ENCODE measurements around the gene RICTOR.
A peak's percentile ranks its signal among the peaks of the same experiment; 100 is the strongest.
"Not testable (repeated sequence)": the region's sequence is repeated elsewhere in the genome, so short reads cannot be mapped to it uniquely, and the experiment has no call there.

The RICTOR gene

GRCh38 chr5:39055027-39055767, 19.0 kb downstream of the RICTOR start:
- DNase-seq, result no peak

- DNase-seq, result no peak
Observed at GRCh38 chr5:39053189-39053588, 21.0 kb downstream of the RICTOR start.

- no peak for DNase-seq
Observed at GRCh38 chr5:39052141-39052540, 22.1 kb downstream of the RICTOR start.

- no peak for DNase-seq
Observed at GRCh38 chr5:39049315-39049714, 24.9 kb downstream of the RICTOR start.

GRCh38 chr5:39040875-39041274, 33.3 kb downstream of the RICTOR start:
- DNase-seq, result peak; percentile 43

GRCh38 chr5:39034493-39034892, 39.7 kb downstream of the RICTOR start:
- not testable (repeated sequence) for DNase-seq

- DNase-seq, result no peak
Observed at GRCh38 chr5:39031041-39031440, 43.2 kb downstream of the RICTOR start.

GRCh38 chr5:39025456-39025855, 48.7 kb downstream of the RICTOR start:
- no peak for DNase-seq

- no peak for DNase-seq
Observed at GRCh38 chr5:39024884-39025283, 49.3 kb downstream of the RICTOR start.

- no peak for DNase-seq
Observed at GRCh38 chr5:39024005-39024404, 50.2 kb downstream of the RICTOR start.

GRCh38 chr5:39023121-39023520, 51.1 kb downstream of the RICTOR start:
- no peak for DNase-seq

- no peak for DNase-seq
Observed at GRCh38 chr5:39022151-39022550, 52.0 kb downstream of the RICTOR start.

- DNase-seq, result no peak
Observed at GRCh38 chr5:39021413-39021812, 52.8 kb downstream of the RICTOR start.

GRCh38 chr5:39020458-39020857, 53.7 kb downstream of the RICTOR start:
- no peak for DNase-seq

- no peak for DNase-seq
Observed at GRCh38 chr5:39019254-39019653, 54.9 kb downstream of the RICTOR start.

- no peak for DNase-seq
Observed at GRCh38 chr5:39017504-39017903, 56.7 kb downstream of the RICTOR start.

- DNase-seq, result no peak
Observed at GRCh38 chr5:39016587-39017275, 57.5 kb downstream of the RICTOR start.

- DNase-seq, result no peak
Observed at GRCh38 chr5:39015743-39016586, 58.2 kb downstream of the RICTOR start.

- no peak for DNase-seq
Observed at GRCh38 chr5:39014561-39014960, 59.6 kb downstream of the RICTOR start.

GRCh38 chr5:39013938-39014337, 60.3 kb downstream of the RICTOR start:
- DNase-seq, result no peak

GRCh38 chr5:39010958-39011357, 63.2 kb downstream of the RICTOR start:
- not testable (repeated sequence) for DNase-seq

- no peak for DNase-seq
Observed at GRCh38 chr5:39009981-39010380, 64.2 kb downstream of the RICTOR start.

GRCh38 chr5:39009280-39009679, 64.9 kb downstream of the RICTOR start:
- no peak for DNase-seq

- no peak for DNase-seq
Observed at GRCh38 chr5:39006650-39007049, 67.5 kb downstream of the RICTOR start.
